GM11168 (cell line): ENCODE results near the gene UBE2E2.

Experiments used
- in situ Hi-C: fragments of 300-500 bp; cut with MboI; formaldehyde crosslinking; loops from one replicate; pipeline ENCODE4 v1.12.0; 2022; ENCODE audit warnings: low sequenced_read_pairs; ENCODE audit not compliant: unreplicated experiment

UBE2E2 gene

GRCh38 chr3:23271876-23272741, 69.0 kb downstream of the UBE2E2 start:
- in situ Hi-C loops = no loop called here

DNA sequence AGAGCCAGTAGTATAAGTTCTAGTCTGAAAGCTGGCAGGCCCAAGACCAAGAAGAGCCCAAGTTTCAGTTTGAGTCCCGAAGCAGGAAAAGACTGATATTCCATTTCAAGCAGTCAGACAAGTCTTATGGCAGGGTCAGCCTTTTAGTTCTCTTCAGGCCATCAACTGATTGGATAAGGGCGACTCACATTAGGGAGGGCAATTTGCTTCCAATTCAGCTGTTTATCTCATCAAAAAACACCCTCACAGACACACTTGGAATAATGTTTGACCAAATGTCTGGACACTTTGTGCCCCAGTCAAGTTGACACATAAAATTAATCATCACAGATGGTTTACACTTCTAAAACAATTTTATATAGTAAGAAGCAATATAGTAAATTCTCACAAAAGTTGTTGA, 69.7 kb downstream of the UBE2E2 start:
- in situ Hi-C loops = no loop called here

DNA sequence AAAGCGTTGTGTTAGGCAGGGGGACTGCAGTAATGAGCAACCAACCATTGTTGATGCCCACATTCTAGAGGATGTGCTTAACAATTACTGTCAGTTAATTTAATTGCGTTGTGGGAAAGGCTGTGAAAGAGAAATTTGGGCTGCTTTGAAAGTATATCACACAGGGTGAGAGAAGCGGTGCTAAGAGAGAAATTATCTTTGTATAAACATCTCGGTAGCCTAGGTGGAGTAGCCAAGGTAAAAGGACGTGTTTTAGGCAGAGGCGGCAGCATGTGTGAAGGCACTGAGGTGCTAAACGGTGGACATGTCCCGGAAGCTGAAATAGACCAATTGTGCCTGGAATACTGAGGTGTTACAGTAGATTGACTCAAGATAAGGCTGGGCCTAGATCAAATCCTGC, 71.9 kb downstream of the UBE2E2 start:
- in situ Hi-C loops = no loop called here

GRCh38 chr3:23275814-23276213, 72.7 kb downstream of the UBE2E2 start:
- in situ Hi-C loops = no loop called here

GRCh38 chr3:23276913-23277658, 74.0 kb downstream of the UBE2E2 start:
- in situ Hi-C loops = no loop called here

DNA sequence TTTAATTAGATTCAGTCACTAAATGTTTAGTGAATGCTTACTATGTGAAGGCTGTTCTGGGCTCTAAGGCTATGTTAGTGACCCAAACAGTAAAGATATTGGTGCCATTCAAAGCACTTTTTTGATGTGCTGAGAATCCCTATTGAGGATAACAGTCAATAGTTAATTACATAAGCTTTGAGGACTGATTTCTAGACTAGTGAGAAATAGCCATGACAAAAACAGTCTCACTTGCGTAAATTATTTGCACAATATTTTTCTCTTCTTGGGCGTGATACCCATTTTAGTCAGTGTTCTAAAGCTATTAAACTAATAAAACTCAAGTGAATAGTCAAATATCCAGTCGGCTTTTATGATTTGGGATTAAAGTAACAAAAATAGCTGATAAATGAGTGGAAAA, 74.6 kb downstream of the UBE2E2 start:
- in situ Hi-C loops = no loop called here

DNA sequence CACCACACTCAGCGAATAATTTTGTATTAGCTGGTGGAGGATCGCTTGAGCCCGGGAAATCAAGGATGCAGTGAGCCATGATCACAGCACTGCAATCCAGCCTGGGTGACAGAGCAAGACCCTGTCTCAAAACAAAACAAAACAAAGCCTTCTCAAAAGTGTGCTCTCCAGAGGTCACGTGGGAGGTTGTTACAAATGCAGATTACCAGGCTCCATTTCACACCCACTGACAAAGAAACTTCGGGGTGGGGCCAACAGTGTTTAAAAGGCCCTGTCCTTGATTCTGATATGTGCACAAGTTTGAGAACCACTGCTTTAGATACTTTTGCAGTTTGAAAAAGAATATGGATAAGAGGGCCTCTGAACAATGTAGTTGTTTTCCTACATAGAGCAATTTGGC, 80.5 kb downstream of the UBE2E2 start:
- in situ Hi-C loops = no loop called here

DNA sequence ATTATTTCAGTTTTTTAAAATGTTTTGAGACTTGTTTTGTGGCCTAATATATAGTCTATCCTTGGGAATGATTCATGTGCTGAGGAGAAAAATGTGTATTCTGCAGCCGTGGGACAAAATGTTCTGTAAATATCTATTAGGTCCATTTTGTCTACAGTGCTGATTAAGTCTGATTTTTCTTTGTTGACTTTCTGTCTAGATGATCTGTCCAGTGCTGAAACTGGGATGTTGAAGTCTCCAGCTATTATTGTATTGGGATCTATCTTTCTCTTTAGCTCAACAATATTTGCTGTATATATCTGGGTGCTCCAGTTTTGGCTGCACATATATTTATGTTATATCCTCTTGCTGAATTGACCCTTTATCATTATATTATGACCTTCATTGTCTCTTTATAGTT, 85.2 kb downstream of the UBE2E2 start:
- in situ Hi-C loops = no loop called here

GRCh38 chr3:23288715-23289114, 85.6 kb downstream of the UBE2E2 start:
- in situ Hi-C loops = no loop called here

GRCh38 chr3:23292432-23292831, 89.3 kb downstream of the UBE2E2 start:
- in situ Hi-C loops = no loop called here

GRCh38 chr3:23294770-23295387, 91.8 kb downstream of the UBE2E2 start:
- in situ Hi-C loops = no loop called here

DNA sequence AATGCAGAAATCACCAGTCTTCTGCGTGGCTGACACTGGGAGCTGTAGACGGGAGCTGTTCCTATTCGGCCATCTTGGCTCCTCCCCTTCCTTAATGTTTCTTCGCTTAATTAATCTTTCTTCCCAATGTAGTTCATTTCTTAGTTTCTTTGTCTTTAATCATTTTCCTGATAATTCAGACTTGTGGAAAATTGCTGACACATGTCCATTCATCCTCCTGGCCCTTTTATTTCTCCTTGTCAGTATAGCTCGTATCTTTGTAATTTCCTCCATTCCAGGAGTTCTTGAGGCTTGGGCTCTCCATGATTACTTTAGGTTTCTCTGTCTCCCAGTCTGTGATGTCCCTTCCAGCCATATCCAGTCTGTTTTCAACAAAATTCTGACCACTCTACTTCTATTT, 98.7 kb downstream of the UBE2E2 start:
- in situ Hi-C loops = no loop called here

DNA sequence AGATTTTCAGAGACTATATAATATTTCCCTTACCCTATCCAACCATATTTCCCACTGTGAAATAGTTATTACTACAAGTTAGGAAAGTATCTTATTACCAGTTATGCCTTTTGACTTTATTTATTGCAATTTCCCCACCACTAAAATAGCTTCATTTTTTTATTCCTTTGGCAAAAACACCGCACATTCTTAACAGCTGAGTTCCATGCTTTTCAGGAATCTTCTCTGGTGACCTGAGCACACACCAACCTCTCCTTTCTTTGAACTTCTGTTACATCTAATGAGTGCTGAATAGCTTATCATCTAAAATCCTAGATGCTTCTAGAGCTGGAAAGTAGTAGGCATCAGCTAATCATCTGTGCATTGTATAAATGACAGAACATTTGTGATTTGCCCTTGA, 99.1 kb downstream of the UBE2E2 start:
- in situ Hi-C loops = no loop called here

GRCh38 chr3:23303601-23304217, 100.6 kb downstream of the UBE2E2 start:
- in situ Hi-C loops = no loop called here

- in situ Hi-C loops = no loop called here
Observed at GRCh38 chr3:23304424-23304823, 101.3 kb downstream of the UBE2E2 start.

- in situ Hi-C loops = no loop called here
Observed at GRCh38 chr3:23308986-23309625, 106.0 kb downstream of the UBE2E2 start.

DNA sequence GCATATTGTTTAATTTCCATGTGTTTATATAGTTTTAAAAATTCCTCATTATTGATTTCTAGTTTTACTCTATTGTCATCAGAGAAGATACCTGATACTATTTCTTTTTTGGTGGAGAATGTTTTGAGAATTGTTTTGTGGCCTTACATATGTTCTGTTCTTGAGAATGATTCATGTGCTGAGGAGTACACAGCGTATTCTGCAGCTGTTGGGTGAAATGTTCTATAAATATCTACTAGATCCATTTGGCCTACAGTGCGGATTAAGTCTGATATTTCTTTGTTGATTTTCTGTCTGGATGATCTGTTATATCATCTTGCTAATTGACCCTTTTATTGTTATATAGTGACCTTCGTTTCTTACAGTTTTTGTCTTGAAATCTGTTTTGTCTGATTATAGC, 109.7 kb downstream of the UBE2E2 start:
- in situ Hi-C loops = no loop called here

DNA sequence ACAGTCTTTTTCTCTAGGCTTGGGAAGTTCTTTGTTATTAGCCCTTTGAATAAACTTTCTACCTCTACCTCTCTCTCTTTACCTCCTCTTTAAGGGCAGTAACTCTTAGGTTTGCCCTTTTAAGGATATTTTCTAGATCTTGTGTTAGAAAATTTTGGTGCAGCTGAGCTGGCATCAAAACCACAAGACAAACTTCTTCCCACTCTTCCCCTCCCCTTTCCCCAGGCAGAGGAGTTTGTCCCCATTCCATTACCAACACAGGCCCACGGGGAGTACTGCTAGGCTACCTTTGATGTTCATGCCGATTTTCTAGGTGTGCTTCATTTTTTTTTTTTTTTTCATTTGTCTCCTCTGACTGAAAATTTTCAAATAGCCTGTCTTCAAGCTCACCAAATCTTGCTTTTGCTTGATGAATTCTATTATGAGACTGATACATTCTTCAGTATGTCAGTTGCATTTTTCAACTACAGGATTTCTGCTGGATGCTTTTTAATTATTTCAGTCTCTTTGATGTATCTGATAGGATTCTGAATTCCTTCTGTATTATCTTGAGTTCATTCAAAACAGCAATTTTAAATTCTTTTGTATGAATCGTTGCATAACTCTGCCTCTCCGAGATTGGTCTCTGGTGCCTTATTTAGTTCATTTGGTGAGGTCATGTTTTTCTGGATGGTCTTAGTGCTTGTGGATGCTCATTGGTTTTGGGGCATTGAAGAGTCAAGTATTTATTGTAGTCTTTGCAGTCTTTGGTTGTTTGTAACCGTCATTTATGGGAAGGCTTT, 112.0 kb downstream of the UBE2E2 start:
- in situ Hi-C loops = no loop called here

DNA sequence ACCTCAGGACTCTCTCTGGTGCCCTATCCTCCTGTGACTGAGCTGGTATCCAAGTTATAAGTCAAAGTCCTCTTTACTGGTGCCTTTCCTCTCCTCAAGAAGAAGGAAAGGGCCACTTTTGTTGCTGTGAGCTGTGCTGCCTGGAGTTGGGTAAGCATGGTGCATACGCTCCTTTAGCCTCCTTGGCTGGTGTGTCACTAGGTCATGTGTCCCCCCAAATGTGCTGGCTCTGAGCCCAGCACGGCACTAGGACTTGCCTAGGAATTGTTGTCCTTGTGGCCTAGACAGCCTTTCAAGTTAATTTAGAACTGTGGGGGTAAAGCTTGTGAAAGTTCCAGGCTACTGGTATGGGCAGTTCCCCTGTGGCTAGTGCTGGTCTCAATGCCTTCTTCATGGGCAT, 113.8 kb downstream of the UBE2E2 start:
- in situ Hi-C loops = no loop called here
